Stimulated activated naive CD4-positive, alpha-beta T cell (primary cell): ENCODE data around the gene DHPS.

Experiments
- DNase-seq, 6 experiments: peaks; one replicate each; lab custom pipeline; 2025; lab: John Stamatoyannopoulos, UW

DHPS gene

DNA sequence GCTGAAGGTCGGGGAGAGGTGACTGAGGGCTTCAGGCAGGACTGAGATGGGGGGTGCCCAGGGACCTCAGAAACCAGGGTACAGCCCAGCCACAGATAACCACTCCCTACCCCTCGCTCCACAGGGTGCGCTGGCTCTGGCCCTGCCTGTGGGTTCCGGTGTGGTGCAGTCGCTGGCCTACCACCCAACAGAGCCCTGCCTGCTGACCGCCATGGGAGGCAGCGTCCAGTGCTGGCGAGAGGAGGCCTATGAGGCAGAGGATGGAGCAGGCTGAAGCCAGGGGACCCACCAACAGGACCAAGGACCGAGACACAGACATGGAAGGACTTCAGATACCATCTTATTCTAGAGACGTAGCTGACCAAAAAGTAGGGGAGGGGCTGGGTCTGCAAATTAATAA is 6.3 kb downstream of the DHPS start:
- DNase-seq, result no peak

DNA sequence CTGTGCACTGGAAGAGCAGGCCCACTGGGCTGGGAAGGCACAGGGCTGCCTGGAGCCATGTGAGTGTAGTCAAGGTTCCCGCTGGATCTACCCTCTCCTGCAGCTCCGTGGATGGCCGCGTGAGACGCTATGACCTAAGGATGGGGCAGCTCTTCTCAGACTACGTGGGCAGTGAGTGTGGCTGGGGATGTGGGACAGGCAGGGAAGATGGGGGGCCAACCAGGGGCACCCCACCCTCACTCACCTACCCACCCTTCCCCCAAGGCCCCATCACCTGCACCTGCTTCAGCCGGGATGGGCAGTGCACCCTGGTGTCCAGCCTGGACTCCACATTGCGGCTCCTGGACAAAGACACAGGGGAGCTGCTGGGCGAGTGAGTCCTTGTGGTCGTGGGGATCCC is 8.9 kb downstream of the DHPS start:
- no peak for DNase-seq

DNA sequence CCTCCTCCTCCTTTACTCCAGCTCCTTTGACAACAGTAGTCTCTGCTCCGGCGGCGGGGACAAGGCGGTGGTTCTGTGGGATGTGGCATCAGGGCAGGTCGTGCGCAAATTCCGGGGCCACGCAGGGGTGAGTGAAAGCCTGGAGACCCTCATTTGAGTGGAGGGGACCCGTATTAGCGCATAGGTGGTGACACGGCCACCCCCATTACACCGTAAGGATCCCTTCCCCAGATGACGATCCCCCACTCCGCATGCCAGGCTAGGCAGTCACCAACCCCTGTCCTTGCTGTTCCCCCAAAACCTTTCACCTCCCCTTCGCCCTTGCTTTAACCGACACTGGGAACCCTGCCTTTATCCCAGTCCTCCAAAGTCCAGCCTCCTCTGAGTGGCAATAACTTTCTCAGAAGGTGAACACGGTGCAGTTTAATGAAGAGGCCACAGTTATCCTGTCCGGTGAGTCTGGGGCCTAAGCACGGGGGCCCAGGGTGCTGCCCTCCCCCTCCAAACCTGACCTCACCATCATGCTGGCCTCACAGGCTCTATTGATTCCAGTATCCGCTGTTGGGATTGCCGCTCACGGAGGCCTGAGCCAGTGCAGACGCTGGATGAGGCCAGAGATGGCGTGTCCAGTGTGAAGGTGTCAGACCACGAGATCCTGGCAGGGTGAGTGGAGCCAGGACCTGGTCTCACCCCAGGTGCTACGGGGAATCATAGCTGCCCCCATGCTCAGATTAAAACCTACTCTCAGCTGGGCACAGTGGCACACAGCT is 11.3 kb downstream of the DHPS start:
- no peak for DNase-seq

DNA sequence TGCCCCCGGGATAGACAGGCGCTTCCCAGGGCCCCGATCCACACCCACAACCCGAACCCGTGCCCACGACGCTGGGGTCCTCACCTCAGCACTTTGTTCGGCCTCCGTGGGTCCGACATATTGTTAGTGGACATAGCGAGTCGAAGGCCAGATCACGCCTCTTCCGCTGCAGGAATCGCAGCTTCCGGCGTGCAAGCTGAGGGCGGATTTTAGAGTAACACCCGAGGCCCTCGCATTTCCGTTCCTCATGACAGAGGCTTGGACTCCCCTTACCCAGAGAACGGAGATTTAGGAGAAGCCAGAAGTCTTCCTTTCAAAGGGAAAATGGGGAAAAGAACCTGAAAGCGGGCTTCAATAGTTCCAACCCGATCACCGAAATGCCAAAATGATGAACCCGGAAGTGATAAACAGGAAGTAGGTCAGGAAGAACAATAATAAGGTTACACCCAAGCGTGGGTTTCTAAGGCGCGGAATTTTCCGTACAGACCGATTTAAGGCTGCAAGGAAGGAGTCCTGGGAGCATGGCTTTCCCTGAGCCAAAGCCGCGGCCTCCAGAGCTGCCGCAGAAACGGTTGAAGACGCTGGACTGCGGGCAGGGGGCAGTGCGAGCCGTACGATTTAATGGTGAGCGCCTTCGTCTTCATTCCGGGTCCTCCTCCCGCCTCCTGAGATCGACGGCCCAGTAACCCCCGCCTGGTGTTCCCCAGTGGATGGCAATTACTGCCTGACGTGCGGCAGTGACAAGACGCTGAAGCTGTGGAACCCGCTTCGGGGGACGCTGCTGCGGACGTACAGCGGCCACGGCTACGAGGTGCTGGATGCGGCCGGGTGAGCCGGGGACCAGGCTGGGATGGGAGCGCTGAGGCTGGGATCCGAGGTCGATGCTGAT is 12.2 kb downstream of the DHPS start:
- DNase-seq, result peak; percentile 62 to 91 (median 72)

DNA sequence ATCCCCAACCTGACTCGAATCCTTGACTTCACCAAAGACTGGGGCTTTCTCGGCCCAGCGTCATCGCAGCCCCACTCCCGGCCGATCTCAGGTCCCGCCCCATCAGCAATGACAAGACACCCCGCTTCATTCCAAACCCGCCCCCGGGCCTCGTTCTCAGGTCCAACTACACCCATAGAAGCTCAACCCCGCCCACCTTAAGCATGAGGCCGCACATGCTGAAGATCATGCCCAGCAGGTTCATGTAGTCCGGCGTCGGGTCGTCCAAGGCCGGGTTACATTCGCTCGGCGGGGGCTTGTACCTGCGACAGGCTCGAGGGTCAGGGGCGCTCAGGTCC is 12.8 kb downstream of the DHPS start:
- DNase-seq, result peak; percentile 33 to 82 (median 72)

DNA sequence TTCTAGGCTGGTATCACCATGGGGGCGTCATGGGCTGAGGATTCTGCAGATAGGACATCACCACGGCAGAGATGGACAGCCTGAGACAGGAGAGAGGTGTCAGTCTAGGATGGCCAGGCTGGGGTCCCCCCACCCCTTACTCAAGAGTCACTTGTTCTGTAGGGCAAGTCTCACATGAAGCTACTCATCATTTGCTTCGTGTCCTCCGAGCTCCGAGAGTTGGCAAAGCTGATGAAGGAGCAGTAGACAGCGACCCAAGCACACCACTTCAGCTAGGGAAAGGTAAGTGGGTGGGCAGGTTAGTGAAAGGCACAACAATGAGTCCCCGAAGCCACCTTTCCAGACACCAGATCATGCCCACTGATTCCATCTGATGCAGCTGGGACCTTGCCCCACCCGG is 13.3 kb downstream of the DHPS start:
- DNase-seq, result no peak

DNA sequence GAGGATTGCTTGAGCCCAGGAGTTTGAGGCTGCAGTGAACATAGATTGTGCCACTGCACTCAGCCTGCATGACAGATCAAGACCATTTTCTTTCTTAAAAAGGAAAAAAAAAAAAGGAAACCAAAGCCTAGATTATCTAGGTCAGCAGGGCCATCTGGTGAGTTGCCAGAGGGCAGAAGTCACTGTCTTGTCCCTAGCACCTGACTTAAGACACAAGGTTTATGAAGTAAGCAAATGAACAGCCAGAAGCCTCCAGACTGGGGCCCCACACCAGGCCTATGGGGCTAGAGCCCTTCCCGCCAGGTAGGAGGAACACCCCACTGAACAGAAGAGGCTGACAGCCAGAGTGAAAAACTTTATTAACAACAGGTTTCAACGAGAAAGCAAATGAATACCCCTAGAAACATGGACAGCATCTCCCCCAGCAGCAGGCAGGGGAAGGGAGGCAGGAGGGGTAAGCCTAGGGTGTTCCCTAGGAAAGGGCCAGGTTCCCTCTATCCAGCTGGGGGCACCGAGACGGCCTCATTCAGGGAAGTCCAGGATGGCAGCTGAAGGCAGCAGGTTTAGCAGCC is 13.9 kb downstream of the DHPS start:
- DNase-seq, result no peak

DNA sequence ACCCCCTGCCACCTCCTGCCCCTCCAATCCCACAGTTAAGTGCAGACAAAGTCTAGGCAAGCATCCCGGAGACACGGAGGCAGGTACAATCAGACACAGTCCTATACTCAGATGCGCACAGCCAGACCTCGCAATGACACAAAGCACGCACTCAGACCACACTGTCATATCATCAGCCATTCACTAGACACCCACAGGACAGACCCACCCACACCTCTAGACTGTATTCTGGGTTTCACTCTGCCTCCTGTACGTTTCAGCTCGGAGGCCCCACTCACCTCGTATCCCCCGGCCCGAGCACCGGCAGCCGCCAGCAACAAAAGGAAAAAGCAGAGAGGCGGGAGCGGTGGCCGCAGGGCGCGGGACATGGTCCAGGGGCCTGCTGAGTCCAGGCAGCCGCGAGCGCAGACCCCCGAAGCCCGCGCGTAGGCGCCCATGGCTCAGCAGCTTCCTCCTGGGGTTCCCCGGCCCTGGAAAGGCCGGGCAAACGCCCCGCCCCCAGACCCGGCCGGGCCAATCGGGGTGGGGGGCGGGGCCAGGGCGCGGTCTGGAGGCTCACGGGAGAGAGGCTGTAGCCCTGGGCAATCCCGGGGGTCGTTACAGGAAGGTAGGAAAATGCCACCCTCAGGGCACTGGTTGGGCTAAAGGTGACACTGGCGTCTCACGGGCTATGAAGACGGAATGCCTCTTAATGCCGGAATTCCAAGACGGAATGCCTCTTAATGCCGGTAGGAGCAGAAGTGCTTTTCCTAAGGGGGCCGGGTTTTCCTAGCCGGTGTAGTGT is 15.2 kb downstream of the DHPS start, which contains the start of the genes MAN2B1 and WDR83:
Gene MAN2B1 (minus strand): TSS at position 478 of the 784 bp plus-strand sequence. CDS start 41 bp downstream, at position 437.
Gene WDR83 (plus strand): TSS at position 543 of the 784 bp plus-strand sequence. CDS start 2,984 bp downstream, outside the sequence.
- DNase-seq, result peak; percentile 53 to 80 (median 72)

DNA sequence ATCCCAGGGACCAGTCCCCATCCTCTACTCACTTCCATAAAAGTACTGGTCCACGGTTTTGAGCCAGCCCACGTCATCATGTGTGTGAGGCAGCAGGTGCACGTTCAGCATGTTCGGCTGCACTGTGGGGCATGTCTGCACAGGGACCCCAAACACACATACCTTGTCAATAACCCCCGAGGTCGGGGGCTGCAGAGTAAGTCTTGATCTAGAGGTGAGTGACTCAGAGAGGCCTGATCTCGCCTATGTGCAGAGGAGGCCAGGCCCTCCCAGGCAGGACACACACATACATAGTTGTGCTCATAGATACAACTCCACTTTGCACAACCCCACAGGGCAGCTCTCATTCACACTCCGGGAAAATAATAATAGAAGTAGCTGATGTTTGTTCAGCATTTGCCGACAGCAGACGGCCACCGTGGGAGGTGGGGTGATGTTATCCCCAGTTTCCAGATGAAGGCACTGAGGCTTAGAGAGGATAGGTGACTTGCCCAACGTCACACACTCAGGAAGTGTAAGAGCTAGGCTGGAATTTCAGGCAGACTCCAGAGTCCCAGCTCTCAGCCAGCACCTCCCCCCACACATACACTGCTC is 15.9 kb downstream of the DHPS start:
- DNase-seq, result peak in 2 of 6 experiments; percentile 35 to 38

DNA sequence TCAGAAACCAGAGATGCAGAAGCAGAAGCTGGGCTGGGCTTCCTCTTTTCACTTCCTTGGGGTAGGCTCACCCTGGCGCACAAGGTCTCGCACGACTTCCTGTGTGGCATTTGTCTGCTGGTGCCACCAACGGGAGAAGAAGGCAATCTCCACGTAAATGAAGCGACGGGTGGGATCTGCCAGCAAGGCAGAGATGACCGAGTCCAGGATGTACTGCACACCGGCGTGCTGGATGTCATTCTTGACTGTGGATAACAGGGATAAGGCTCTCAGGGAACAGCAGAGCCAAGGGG is 16.5 kb downstream of the DHPS start:
- peak; percentile 27 to 61 (median 42) for DNase-seq

DNA sequence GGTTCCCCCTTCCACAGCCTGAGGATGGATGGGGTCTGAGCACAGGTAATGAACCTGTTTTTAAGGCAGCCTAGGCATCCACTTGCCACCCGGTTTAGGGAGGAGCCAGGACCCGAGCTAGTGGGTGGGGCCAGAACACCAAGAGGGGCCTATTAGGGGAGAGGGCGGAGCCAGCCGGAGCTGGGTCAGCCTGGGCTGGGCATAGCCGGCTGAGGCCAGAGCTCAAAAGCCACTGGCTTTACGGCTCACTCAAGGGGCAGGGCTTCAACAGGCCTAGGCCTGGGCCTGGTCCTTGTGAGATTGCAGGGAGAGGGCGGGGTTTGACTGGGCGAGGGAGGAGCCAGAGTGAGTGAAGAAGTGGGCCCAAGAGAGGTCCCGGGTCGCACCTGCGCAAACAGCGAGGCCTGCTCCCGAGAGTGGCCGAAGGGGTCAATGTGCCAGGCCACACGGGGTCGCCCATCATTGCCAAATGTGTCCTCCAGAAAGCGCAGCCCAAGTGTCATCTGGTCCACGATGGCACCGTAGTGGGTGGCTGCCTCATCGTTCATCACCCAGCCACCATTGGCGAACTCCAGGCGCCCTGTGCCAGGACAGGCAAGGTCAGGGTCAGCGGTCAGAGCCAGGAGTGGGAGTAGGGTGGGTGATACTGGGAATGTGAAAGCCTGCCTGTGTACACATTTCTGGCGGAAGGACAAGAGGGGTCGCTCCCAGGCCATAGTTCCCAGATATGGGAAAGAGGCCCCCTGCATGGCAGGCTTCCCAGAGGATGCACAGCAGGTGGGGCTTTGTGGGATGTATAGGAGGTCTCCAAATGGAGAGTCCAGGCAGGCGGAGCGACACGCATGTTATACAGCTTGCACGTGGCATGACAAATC is 17.0 kb downstream of the DHPS start:
- no peak for DNase-seq

DNA sequence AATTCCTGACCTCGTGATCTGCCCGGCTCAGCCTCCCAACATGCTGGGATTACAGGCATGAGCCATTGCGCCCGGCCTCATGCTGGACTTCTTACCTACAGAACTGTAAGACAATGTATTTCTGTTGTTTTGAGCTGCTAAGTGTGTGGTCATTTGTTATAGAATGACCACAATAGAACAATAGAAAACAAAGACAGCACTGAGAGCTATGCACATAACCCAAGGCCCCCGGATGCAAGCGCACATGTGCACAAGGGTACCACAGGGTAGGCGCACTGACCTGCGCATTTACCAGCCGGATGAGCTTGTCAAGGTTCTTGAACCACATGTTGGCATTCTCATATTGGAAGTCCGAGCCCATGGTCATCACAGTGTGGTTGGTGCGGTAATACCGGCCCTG is 20.7 kb downstream of the DHPS start:
- DNase-seq, result no peak

DNA sequence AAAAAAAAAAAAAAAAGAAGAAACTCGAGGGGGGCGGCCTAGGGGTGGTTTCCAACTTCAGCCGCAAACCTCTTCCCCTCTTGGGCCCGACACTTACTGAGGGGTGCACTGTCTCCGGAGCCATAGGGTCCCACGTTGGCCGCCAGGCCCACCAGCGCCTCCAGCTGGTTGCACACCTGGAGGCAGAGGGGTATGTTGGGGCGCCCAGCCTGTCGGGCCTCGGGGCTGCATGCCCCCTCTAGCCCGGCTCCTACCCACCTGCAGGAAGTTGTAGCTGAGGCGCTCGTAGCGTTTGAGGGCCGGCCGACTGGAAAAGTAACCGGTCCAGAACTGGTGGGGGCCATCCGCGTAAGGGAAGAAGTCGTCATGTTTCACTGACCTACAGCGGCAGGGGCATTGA is 23.7 kb downstream of the DHPS start:
- DNase-seq, result no peak

DNA sequence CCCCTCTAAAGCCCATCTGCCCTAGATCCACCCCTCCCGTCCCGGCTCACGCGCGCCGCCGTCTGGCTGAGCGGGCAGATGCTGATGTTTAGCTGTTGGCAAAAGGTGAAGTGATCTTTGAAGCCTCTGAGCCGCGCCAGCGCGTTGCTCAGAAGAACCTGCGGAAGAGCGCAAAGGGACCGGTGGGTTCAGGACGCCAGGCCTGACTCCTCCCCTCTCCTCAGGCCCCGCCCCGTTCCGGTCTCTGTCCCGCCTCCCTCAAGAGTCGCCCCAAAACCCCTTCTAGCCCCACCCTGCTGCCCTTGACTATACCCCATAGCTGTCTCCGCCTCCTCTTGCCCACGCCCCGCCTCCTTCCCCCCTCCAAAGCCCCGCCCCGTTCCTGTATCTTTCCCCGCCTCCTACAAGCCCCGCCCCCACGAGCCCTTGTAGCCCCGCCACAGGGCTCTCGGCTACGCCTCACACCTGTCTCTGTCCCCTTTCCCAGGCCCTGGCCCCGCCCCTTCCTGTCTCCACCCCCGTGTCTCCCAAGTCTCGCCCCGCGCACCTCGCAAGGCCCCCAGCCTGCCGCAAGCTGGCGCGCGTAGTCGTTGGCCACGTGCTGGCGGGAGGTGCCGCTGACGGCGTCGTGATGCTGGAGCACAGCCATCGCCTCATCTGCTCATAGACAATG is 24.6 kb downstream of the DHPS start:
- DNase-seq, result peak in 1 of 6 experiments; percentile 5

DNA sequence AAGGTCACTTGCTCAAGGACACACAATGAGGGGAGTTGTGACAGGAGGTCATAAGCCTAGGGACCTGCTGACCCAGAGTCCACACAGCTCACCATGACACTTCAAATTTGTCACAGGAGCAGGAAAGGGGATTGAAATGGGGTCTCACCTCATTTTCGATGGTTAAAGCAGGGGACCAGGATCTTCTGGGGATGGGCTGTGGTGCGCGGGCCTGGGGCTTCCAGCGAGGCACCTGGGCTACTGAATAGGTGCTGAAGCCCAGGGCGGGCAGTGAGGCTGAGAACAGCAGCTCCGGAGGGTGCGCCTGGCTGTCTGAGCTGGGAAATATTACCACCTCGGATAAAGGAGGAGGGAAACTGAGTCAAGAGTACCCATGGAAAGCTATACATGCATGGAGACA is 26.1 kb downstream of the DHPS start:
- DNase-seq, result no peak

DNA sequence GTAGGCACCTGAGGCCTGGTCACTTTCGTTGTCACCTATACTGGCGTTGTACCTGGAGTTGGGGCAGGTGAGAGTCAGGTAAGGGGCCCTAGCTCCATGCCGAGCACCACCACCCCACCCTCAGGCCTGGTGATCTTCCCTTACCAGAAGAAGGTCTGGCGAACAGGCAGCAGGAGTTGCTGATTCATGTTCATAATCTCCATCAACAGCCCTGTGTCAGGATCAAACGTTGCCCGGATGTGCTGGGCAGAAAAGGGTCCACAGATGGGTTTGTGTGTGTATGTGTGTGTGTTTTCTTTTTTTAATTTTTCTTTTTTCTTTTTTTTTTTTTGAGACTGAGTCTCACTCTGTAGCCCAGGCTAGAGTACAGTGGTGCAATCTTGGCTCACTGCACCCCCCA is 29.5 kb downstream of the DHPS start:
- no peak for DNase-seq

DNA sequence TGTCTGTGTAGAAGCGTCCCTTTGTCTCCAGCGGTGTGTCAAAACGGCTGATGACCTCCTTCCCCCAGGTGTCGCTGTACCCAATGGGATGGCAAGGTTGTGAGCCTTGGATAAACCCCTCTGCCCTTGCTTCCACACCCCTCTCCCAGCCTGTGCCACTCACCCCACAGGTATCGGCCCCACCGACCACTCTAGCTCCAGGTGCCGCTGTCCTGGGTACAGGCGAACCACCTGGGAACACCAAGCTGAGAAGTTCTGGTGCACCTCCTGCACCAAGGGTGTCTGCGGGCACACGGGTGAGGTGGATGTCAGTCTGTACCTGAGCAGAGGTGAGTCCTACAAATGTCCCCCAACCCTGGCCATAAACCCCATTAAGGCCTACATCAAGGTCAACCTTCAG is 31.7 kb downstream of the DHPS start:
- DNase-seq, result no peak

DNA sequence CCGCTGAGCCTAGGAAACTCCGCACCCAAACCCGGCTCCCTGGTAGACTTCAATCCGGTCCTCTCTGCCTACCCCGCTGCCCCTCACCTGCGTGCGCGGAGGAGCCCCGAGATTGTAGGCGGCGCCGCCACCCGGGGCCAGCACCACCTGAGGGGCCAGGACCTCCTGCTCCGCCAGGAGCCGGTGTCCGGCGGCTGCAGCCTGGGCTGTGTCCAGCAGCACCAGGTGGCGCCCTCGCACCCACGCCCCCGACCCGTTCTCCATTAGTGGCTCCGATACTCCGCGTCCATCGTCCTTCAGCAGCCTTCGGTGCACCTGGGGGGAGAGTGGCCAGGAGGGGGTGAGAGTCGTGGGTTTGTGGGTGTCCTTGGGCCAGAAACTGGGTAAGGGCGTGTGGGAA is 33.6 kb downstream of the DHPS start:
- no peak for DNase-seq

DNA sequence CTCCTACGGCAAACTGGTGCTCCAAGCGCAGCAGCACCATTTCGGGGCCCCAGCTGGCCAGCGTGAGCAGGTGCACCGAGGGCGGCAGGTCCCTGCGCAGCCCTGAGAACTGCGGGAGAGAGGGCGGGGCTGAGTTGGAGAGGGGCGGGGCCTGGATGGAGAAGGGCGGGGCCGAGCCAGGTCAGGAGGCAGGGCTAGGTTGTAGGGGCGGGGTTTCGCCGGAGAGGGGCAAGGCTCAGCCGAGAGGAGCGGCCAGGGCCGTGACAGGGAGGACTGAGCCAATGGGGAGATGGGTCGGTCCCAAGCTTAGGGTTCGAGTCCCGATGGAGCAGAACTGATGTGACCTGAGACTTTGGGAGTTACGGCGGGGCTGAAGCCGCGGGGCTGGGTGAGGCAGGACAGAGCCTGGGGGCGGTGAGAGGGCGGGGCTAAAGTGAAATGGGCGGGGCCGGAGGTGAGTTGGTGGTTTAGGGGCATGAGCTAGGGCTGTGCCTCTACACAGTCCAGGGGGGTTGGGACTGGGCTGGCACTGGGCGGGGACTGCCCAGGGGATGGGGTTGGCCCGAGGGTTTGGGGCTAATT is 34.1 kb downstream of the DHPS start:
- peak in 3 of 6 experiments; percentile 24 to 34 (median 34) for DNase-seq

DNA sequence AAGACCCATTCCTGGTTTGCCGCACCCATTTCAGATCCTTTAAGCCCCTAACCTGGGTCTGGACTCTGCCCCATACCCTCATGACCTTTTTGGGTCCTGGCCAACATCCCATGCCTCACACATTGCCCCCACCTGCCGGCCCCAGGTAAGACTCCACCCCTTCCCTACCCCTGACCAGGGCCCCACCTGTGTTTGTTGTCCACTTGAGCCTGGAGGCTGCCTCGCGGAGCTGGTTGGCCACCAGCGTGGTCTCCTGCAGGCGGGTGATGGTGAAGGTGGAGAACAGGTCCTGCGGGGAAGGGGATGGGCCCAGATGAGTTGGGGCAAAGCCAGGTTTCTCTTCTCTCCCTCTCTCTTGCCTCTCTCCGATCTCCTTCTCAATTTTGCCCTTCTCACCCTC is 34.6 kb downstream of the DHPS start:
- no peak for DNase-seq
